GM23248 (cell line): Measurements from ENCODE around the gene ITGAV. TPM values are rescaled to one million over a fixed set of nuclear protein-coding genes. Genes with fewer than 3 reads are reported as not detected.

Source experiments
- DNase-seq: peaks from one replicate; pipeline ENCODE4 v3.0.0-alpha.2; 2015
- H2AFZ ChIP-seq: fragments of 200-600 bp; sonication (generic); 2 replicates; pipeline ENCODE4 v1.6.1; 2016; ENCODE audit warnings: antibody characterized with exemption
- H3F3A ChIP-seq: fragments of 200-600 bp; sonication (generic); 2 replicates; pipeline ENCODE4 v1.6.1; 2016; ENCODE audit warnings: mild to moderate bottlenecking, antibody characterized with exemption, mixed run types; ENCODE audit not compliant: insufficient read depth
- H3K27ac ChIP-seq: fragments of 200-600 bp; sonication (generic); 2 replicates; pipeline ENCODE4 v1.5.1; 2016; ENCODE audit warnings: mild to moderate bottlenecking
- H3K27me3 ChIP-seq: fragments of 200-600 bp; sonication (generic); replicated peaks from 2 replicates; pipeline ENCODE4 v1.6.1; 2016; ENCODE audit warnings: mild to moderate bottlenecking; ENCODE audit not compliant: insufficient read depth
- H3K36me3 ChIP-seq: fragments of 200-600 bp; sonication (generic); 2 replicates; pipeline ENCODE4 v1.6.1; 2016; ENCODE audit warnings: low read depth, mild to moderate bottlenecking
- H3K4me1 ChIP-seq: fragments of 200-600 bp; sonication (generic); 2 replicates; pipeline ENCODE4 v1.6.1; 2016; ENCODE audit warnings: mild to moderate bottlenecking; ENCODE audit not compliant: insufficient read depth
- H3K4me2 ChIP-seq: fragments of 200-600 bp; sonication (generic); one replicate; pipeline ENCODE4 v1.6.1; 2016; ENCODE audit warnings: mild to moderate bottlenecking; ENCODE audit not compliant: unreplicated experiment
- H3K4me3 ChIP-seq: fragments of 200-600 bp; sonication (generic); 2 replicates; pipeline ENCODE4 v1.5.1; 2016; ENCODE audit warnings: mild to moderate bottlenecking
- H3K79me2 ChIP-seq: fragments of 200-600 bp; sonication (generic); 2 replicates; pipeline ENCODE4 v1.6.1; 2016; ENCODE audit warnings: mild to moderate bottlenecking; ENCODE audit not compliant: insufficient read depth
- H3K9ac ChIP-seq: fragments of 200-600 bp; sonication (generic); 2 replicates; pipeline ENCODE4 v1.6.1; 2016; ENCODE audit warnings: mild to moderate bottlenecking
- H3K9me2 ChIP-seq: fragments of 200-600 bp; sonication (generic); 2 replicates; pipeline ENCODE4 v1.6.1; 2016; ENCODE audit warnings: mixed run types, mild to moderate bottlenecking, moderate library complexity; ENCODE audit not compliant: insufficient read depth
- H3K9me3 ChIP-seq: fragments of 200-600 bp; sonication (generic); one replicate; pipeline ENCODE4 v1.6.1; 2017; ENCODE audit warnings: low read depth
- H4K20me1 ChIP-seq: fragments of 200-600 bp; sonication (generic); 2 replicates; pipeline ENCODE4 v1.6.0; 2016; ENCODE audit not compliant: insufficient read depth
- EZH2 ChIP-seq: fragments of 200-600 bp; sonication (generic); IDR thresholded peaks from 2 replicates; pipeline ENCODE4 v1.6.1; 2018; ENCODE audit warnings: antibody characterized with exemption, mild to moderate bottlenecking; ENCODE audit not compliant: insufficient read depth, poor library complexity, severe bottlenecking
- EZH2phosphoT487 ChIP-seq: fragments of 200-600 bp; sonication (generic); IDR thresholded peaks from 2 replicates; pipeline ENCODE4 v1.6.1; 2018; ENCODE audit warnings: antibody characterized with exemption, moderate library complexity, mild to moderate bottlenecking, low read depth; ENCODE audit not compliant: insufficient read depth
- WGBS, 2 experiments: methylation state at CpG; one replicate each; pipeline ENCODE4 v1.1.6; 2015 to 2017; ENCODE audit warnings: low lambda C conversion rate in 2 of 2, low coverage in 1 of 2; ENCODE audit errors: missing lambda C conversion rate in 2 of 2; 5-methylcytosine and 5-hydroxymethylcytosine counted together
- in situ Hi-C: fragments of 300-500 bp; cut with MboI; formaldehyde crosslinking; loops from 2 replicates; pipeline ENCODE4 v1.15.0; 2020
- polyA plus RNA-seq: library from polyadenylated mRNA; unstranded; fragments of >200 nt; fragmentation: Nextera tagmentation; extraction: Ambion mirVana; gene quantifications from 2 replicates; pipeline ENCODE4 v1.2.1, GENCODE V29; 2016
- total RNA-seq: library from RNA; depleted of rRNA; stranded (reverse); fragments of >200 nt; shearing (Covaris generic); gene quantifications from 2 replicates; pipeline ENCODE4 v1.2.3, GENCODE V29; 2014

ITGAV gene
- total and polyA plus RNA-seq, 2 experiments from 2014 or later = 61.9 to 250 TPM

GRCh38 chr2:186716899-186717298, 127.0 kb downstream of the ITGAV start:
- H3K36me3 ChIP-seq = no peaks in the 10 kb centered on the region
- no peak overlapping the region for H3K4me3 ChIP-seq
- no peaks in the 10 kb centered on the region for H3K79me2 ChIP-seq
- no peaks in the 10 kb centered on the region for H3F3A ChIP-seq
- in situ Hi-C loops = no loop called here
- H3K4me1 ChIP-seq = 0 out of 2 replicates have a peak, but pooled peaks cover 6% of the 10 kb centered on the region
- H2AFZ ChIP-seq = peak overlapping the region; percentile 33; the same call in 1 of the 2 replicates
- H3K27me3 ChIP-seq = no peaks in the 10 kb centered on the region
- H3K9me2 ChIP-seq = no peaks in the 10 kb centered on the region
- WGBS, 2 experiments = 52 to 56% methylated on average over 2 of the region's 2 CpGs
- no peak overlapping the region for H3K9ac ChIP-seq
- no peaks in the 10 kb centered on the region for H3K9me3 ChIP-seq
- TF ChIP-seq EZH2 (no peak), EZH2phosphoT487 (no peak)
- DNase-seq = peak; percentile 17
- no peak overlapping the region; the same call in 1 of the 2 replicates for H3K27ac ChIP-seq
- H4K20me1 ChIP-seq = no peaks in the 10 kb centered on the region
- peak overlapping the region; percentile 5 for H3K4me2 ChIP-seq

- Histone ChIP-seq H2AFZ (peak overlapping the region; percentile 33; the same call in 1 of the 2 replicates), H3K9me2 (no peaks in the 10 kb centered on the region), H3K4me3 (no peak overlapping the region), H3K79me2 (no peaks in the 10 kb centered on the region), H3K27me3 (no peaks in the 10 kb centered on the region), H3K4me2 (peak overlapping the region; percentile 5), H3K9me3 (no peaks in the 10 kb centered on the region), H4K20me1 (no peaks in the 10 kb centered on the region), H3K27ac (no peak overlapping the region), H3K9ac (no peak overlapping the region), H3K36me3 (no peaks in the 10 kb centered on the region), H3K4me1 (0 out of 2 replicates have a peak, but pooled peaks cover 6% of the 10 kb centered on the region), H3F3A (no peaks in the 10 kb centered on the region)
- 47 to 57% methylated on average over 3 of the region's 3 CpGs for WGBS, 2 experiments
- DNase-seq = peak; percentile 26
- in situ Hi-C loops = no loop called here
- no peak for TF ChIP-seq EZH2
- no peak for TF ChIP-seq EZH2phosphoT487
Observed at GRCh38 chr2:186717320-186718007, 127.6 kb downstream of the ITGAV start.

- H4K20me1 ChIP-seq = no peaks in the 10 kb centered on the region
- TF ChIP-seq EZH2phosphoT487 = no peak
- TF ChIP-seq EZH2 = no peak
- no peak overlapping the region for H3K4me3 ChIP-seq
- no peaks in the 10 kb centered on the region for H3K9me2 ChIP-seq
- no peaks in the 10 kb centered on the region for H3K27me3 ChIP-seq
- H3K4me2 ChIP-seq = no peak overlapping the region
- WGBS, 2 experiments = 93 to 96% methylated on average over 3 of the region's 3 CpGs
- H3K79me2 ChIP-seq = no peaks in the 10 kb centered on the region
- H3K9ac ChIP-seq = no peak overlapping the region
- H3K36me3 ChIP-seq = no peaks in the 10 kb centered on the region
- H3K4me1 ChIP-seq = 0 out of 2 replicates have a peak, but pooled peaks cover 6% of the 10 kb centered on the region
- no peak for DNase-seq
- no peaks in the 10 kb centered on the region for H3F3A ChIP-seq
- H3K27ac ChIP-seq = no peak overlapping the region
- H2AFZ ChIP-seq = no peak overlapping the region
- no peaks in the 10 kb centered on the region for H3K9me3 ChIP-seq
- in situ Hi-C loops = no loop called here
Observed at GRCh38 chr2:186718122-186718521, 128.3 kb downstream of the ITGAV start.

GRCh38 chr2:186718903-186719302, 129.0 kb downstream of the ITGAV start:
- Histone ChIP-seq H4K20me1 (no peaks in the 10 kb centered on the region), H3K9me3 (no peaks in the 10 kb centered on the region), H2AFZ (no peak overlapping the region), H3K9ac (no peak overlapping the region), H3K4me2 (no peak overlapping the region), H3K27ac (no peak overlapping the region), H3K27me3 (no peaks in the 10 kb centered on the region), H3K4me3 (no peak overlapping the region), H3K79me2 (no peaks in the 10 kb centered on the region), H3F3A (no peaks in the 10 kb centered on the region), H3K4me1 (0 out of 2 replicates have a peak, but pooled peaks cover 6% of the 10 kb centered on the region), H3K9me2 (no peaks in the 10 kb centered on the region), H3K36me3 (no peaks in the 10 kb centered on the region)
- 83 to 88% methylated on average over 4 of the region's 4 CpGs for WGBS, 2 experiments
- in situ Hi-C loops = no loop called here
- no peak for DNase-seq
- TF ChIP-seq EZH2phosphoT487 (no peak), EZH2 (no peak)

- Histone ChIP-seq H3K9ac (no peak overlapping the region), H2AFZ (no peak overlapping the region), H3K9me2 (no peaks in the 10 kb centered on the region), H3K27me3 (no peaks in the 10 kb centered on the region), H3K36me3 (no peaks in the 10 kb centered on the region), H3K9me3 (no peaks in the 10 kb centered on the region), H3K4me2 (no peak overlapping the region), H3K4me3 (no peak overlapping the region), H3K4me1 (0 out of 2 replicates have a peak, but pooled peaks cover 6% of the 10 kb centered on the region), H3K79me2 (no peaks in the 10 kb centered on the region), H3F3A (no peaks in the 10 kb centered on the region), H3K27ac (no peak overlapping the region), H4K20me1 (no peaks in the 10 kb centered on the region)
- no peak for DNase-seq
- in situ Hi-C loops = no loop called here
- TF ChIP-seq EZH2 = no peak
- TF ChIP-seq EZH2phosphoT487 = no peak
Observed at GRCh38 chr2:186721956-186722355, 132.1 kb downstream of the ITGAV start.
